Cardiac muscle cell (in vitro differentiated cells and primary cell): ENCODE measurements around the gene AHDC1. TPM values are rescaled to one million over a fixed set of nuclear protein-coding genes. Genes with fewer than 3 reads are reported as not detected.
A peak's percentile ranks its signal among the peaks of the same experiment; 100 is the strongest.

ENCODE experiments used
- DNase-seq, 2 donors: peaks; one replicate each; pipeline versions ENCODE4 v3.0.0 to v3.0.0-alpha.2; 2010 to 2017; ENCODE audit warnings: low read depth in 1 of 2, low spot score in 1 of 2
- H3K27ac ChIP-seq: fragments of 200-600 bp; sonication (generic); 2 replicates; pipeline ENCODE4 v1.5.1; 2016
- H3K27me3 ChIP-seq: fragments of 200-600 bp; sonication (generic); 2 replicates; pipeline ENCODE4 v1.6.0; 2016; ENCODE audit warnings: control low read depth
- H3K36me3 ChIP-seq: fragments of 200-600 bp; sonication (generic); 2 replicates; pipeline ENCODE4 v1.5.1; 2016; ENCODE audit warnings: control low read depth
- H3K4me1 ChIP-seq: fragments of 200-600 bp; sonication (generic); 2 replicates; pipeline ENCODE4 v1.8.1; 2017; ENCODE audit warnings: low read depth, mild to moderate bottlenecking, mixed run types
- H3K4me3 ChIP-seq: fragments of 200-600 bp; sonication (generic); 2 replicates; pipeline ENCODE4 v1.5.1; 2016; ENCODE audit warnings: mild to moderate bottlenecking
- H3K9me3 ChIP-seq: fragments of 200-600 bp; sonication (generic); 2 replicates; pipeline ENCODE4 v1.5.1; 2017; ENCODE audit warnings: low read depth, mild to moderate bottlenecking, control low read depth
- polyA plus RNA-seq: library from polyadenylated mRNA; unstranded; fragments of >200 nt; fragmentation: Nextera tagmentation; extraction: Ambion mirVana; gene quantifications from 2 replicates; pipeline ENCODE4 v1.2.1, GENCODE V29; 2016
- total RNA-seq: library from RNA; depleted of rRNA; stranded (reverse); fragments of >200 nt; gene quantifications from 2 replicates; pipeline ENCODE4 v1.2.3, GENCODE V29; 2016
- TF ChIP-seq, protein P1 (sequence below): IDR thresholded peaks from 2 replicates; pipeline ENCODE4 v1.5.1; 2012; ENCODE audit warnings: low read depth, mild to moderate bottlenecking, low read length

The AHDC1 gene
- total and polyA plus RNA-seq, 2 experiments from 2014 or later = 16.3 to 58.1 TPM

DNA sequence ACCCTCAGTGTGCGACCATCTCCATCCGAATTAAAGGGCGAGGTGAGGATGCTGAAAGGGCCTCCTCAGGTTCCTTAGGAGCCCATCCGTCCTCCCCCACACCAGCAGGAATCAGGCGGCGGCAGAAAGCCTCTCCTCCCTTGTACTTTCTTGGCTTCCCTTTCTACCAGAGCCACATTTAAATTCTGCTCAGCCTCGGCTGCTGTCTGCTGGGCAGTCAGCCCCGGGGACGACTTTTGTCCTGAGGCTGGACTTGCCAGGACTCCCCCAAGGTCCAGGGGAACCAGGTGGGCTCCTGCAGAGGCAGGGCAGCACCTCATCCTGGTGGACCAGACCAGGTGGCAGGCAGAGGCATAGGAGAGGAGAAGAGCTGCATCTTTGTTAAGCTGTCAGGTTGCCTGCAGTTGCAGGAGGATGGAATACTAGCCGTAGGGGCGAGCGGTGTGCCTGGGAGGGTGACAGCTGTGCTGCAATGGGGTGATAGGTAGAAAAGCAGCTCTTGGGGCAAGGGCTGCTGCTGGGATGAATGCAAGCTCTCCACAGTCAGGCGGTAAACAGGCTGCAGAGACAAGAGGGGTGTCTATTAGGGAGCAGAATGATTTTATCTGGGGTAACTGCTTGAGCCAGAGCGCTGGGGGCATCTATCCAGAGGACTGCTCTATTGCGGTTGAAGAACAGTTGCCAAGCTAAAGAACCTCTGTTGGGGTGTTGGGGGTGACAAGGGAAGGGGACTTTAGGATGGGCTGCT is 67.8 kb downstream of the AHDC1 start:
- no peaks in the 10 kb centered on the region for H3K9me3 ChIP-seq
- no peak for DNase-seq
- peaks cover 37% of the 10 kb centered on the region for H3K4me1 ChIP-seq
- TF ChIP-seq, protein P1, sequence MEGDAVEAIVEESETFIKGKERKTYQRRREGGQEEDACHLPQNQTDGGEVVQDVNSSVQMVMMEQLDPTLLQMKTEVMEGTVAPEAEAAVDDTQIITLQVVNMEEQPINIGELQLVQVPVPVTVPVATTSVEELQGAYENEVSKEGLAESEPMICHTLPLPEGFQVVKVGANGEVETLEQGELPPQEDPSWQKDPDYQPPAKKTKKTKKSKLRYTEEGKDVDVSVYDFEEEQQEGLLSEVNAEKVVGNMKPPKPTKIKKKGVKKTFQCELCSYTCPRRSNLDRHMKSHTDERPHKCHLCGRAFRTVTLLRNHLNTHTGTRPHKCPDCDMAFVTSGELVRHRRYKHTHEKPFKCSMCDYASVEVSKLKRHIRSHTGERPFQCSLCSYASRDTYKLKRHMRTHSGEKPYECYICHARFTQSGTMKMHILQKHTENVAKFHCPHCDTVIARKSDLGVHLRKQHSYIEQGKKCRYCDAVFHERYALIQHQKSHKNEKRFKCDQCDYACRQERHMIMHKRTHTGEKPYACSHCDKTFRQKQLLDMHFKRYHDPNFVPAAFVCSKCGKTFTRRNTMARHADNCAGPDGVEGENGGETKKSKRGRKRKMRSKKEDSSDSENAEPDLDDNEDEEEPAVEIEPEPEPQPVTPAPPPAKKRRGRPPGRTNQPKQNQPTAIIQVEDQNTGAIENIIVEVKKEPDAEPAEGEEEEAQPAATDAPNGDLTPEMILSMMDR = no peak
- H3K27me3 ChIP-seq = no peaks in the 10 kb centered on the region
- H3K27ac ChIP-seq = peak overlapping the region; percentile 78
- peaks cover 3% of the 10 kb centered on the region for H3K36me3 ChIP-seq
- H3K4me3 ChIP-seq = no peak overlapping the region

DNA sequence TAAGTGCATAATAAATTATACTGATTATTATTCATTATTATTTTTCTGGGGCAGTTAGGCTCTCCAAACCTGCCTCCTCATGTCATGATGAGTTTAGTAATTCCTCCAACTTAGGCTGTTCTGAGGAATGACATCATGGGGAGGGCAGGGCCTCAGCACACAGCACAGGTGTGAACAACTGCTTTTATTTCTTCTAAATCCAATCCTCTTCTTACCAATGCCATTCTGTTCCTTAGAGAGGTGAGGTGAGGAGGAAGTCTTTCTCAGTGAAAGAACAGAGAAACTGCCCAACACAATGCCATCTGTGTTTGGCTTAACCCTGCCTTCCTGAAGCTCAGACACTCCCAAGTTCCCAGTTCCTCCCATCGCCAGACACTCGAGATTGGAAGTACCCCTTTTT is 68.6 kb downstream of the AHDC1 start:
- TF ChIP-seq, protein P1 = no peak

DNA sequence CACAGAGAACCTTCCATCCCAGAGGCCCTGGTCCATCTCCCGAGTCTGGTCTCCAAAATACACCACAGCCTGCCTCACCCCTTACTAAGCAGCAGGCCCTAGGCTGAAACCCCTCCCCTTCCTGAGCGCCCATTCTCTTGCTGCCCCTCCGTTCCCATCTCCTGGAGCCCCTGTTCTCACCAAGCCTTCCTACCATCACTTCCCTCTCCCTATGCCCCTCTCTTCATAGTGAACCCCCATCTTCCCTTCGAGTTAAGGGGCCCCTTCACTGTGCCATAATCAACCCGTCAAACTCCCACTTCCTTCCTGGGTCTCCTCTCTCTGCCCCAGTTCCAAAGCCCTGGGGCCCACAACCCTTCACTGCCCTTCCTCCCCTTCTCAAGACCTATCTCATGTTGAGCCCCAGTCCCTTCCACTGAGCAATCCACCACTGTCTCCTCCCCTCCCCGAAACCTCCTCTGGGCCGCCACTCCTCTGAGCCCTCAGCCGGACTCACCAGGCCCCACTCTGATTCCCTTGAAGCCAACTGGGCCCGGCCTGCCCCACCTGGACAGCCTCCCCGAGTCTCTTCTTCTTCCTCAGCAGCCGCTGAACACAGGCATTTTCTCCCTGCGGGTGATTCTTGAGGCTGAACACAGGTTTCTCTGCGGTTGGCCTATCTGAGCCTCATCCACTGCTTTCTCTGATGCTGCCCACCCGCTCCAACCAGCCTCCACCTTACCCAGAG is 71.8 kb downstream of the AHDC1 start:
- no peak for DNase-seq
- TF ChIP-seq, protein P1 = no peak
- peak overlapping the region; percentile 63 for H3K27ac ChIP-seq
- peaks cover 3% of the 10 kb centered on the region for H3K36me3 ChIP-seq
- no peak overlapping the region for H3K4me3 ChIP-seq
- H3K4me1 ChIP-seq = peaks cover 43% of the 10 kb centered on the region
- no peaks in the 10 kb centered on the region for H3K27me3 ChIP-seq
- H3K9me3 ChIP-seq = no peaks in the 10 kb centered on the region

More for the DNA sequence above, 68.6 kb downstream of the AHDC1 start:
- no peak for DNase-seq
- H3K27me3 ChIP-seq = no peaks in the 10 kb centered on the region
- H3K9me3 ChIP-seq = no peaks in the 10 kb centered on the region
- H3K27ac ChIP-seq = peak overlapping the region; percentile 78
- H3K4me3 ChIP-seq = no peak overlapping the region
- H3K36me3 ChIP-seq = peaks cover 3% of the 10 kb centered on the region
- H3K4me1 ChIP-seq = peaks cover 35% of the 10 kb centered on the region

DNA sequence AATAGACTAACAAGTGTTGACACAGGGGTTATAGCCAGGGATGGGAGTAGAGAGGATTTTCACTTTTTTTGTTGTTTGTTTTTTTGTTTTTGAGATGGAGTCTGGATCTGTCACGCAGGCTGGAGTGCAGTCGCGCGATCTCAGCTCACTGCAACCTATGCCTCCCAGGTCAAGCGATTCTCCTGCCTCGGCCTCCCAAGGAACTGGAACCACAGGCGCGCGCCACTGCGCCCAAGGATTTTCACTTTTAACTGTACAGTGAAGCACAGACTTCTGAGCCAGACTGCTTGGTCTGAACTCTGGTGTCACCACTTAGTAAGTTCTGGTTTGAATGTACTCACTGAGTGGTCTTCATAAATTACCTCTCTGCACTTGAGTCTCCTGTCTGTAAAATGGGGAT is 73.8 kb downstream of the AHDC1 start:
- TF ChIP-seq, protein P1 = no peak
- DNase-seq = no peak
- peak overlapping the region; percentile 94 for H3K27ac ChIP-seq
- H3K4me1 ChIP-seq = peaks cover 37% of the 10 kb centered on the region
- H3K4me3 ChIP-seq = no peak overlapping the region
- no peaks in the 10 kb centered on the region for H3K9me3 ChIP-seq
- peaks cover 3% of the 10 kb centered on the region for H3K36me3 ChIP-seq
- no peaks in the 10 kb centered on the region for H3K27me3 ChIP-seq

DNA sequence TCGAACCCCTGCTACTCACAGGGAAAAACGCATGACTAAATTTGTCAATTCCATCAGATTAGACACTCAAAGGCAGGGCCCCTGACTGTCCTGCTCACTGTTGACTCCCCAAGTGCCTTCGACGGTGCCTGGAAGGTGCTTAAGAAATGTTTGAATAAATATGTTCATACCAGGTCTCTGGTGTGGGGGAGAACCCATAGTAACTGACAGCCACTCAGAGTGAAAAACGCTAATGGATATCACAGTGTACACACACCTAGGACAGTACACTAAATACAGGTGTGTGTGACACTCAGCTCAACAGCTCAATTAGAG is 74.3 kb downstream of the AHDC1 start:
- no peaks in the 10 kb centered on the region for H3K27me3 ChIP-seq
- H3K4me1 ChIP-seq = peaks cover 39% of the 10 kb centered on the region
- H3K27ac ChIP-seq = peak overlapping the region; percentile 94
- DNase-seq = no peak
- H3K9me3 ChIP-seq = no peaks in the 10 kb centered on the region
- peaks cover 3% of the 10 kb centered on the region for H3K36me3 ChIP-seq
- H3K4me3 ChIP-seq = no peak overlapping the region
- TF ChIP-seq, protein P1 = no peak
